ENCODE data around the gene AMHR2. TPM values are rescaled to one million over a fixed set of nuclear protein-coding genes. Genes with fewer than 3 reads are reported as not detected.
A peak's percentile ranks its signal among the peaks of the same experiment; 100 is the strongest.
"Not testable (repeated sequence)": the region's sequence is repeated elsewhere in the genome, so short reads cannot be mapped to it uniquely, and the experiment has no call there.

The AMHR2 gene
- under 1 TPM in 1 of 3 donors, not detected in 2; 0.15 TPM for total RNA-seq

GRCh38 chr12:53423597-53423996 is at the start of gene AMHR2:
AMHR2 (plus strand) TSS chr12:53423855; CDS start chr12:53423935, 80 bp downstream.
- Histone ChIP-seq H3K36me3 (no peaks in the 10 kb centered on the region), H3K27me3 (no peaks in the 10 kb centered on the region), H3K4me3 (no peak within 1 kb of the TSS), H3K4me1 (peaks cover 0 to 3% of the 10 kb centered on the region in 2 donors), H3K9me3 (no peaks in the 10 kb centered on the region), H3K27ac (no peak within 1 kb of the TSS)
- TF ChIP-seq CTCF (IDR thresholded peaks at IDR 0.05) (no peak), POLR2A (IDR thresholded peaks at IDR 0.05) (no peak), POLR2AphosphoS5 (IDR thresholded peaks at IDR 0.05) (no peak)
- intact Hi-C loops (cut with DNase I; ENCODE audit: low total_unique reads): loop anchor here (5.0 kb wide), 1 partner anchor 66 kb away; no protein-coding TSS in a partner anchor
- DNase-seq (ENCODE audit: low spot score in 2 of 2): no peak

GRCh38 chr12:53374277-53374676 is 49.4 kb upstream of the AMHR2 start:
- Histone ChIP-seq H3K4me1 (peaks cover 12 to 13% of the 10 kb centered on the region in 2 donors), H3K27ac (peak overlapping the region; percentile 59 to 64)
- H3K36me3 ChIP-seq; H3K9me3 ChIP-seq; DNase-seq (ENCODE audit: low spot score in 2 of 2); H3K27me3 ChIP-seq; intact Hi-C loops (cut with DNase I; ENCODE audit: low total_unique reads); H3K4me3 ChIP-seq: not testable (repeated sequence)

GRCh38 chr12:53376747-53377146 is 46.9 kb upstream of the AMHR2 start:
- Histone ChIP-seq H3K36me3 (no peaks in the 10 kb centered on the region), H3K4me3 (no peak overlapping the region), H3K27me3 (no peaks in the 10 kb centered on the region), H3K4me1 (peaks cover 11 to 12% of the 10 kb centered on the region in 2 donors), H3K9me3 (no peaks in the 10 kb centered on the region), H3K27ac (no peak overlapping the region)
- no peak for DNase-seq (ENCODE audit: low spot score in 2 of 2)
- intact Hi-C loops (cut with DNase I; ENCODE audit: low total_unique reads): no loop called here
- TF ChIP-seq POLR2A (IDR thresholded peaks at IDR 0.05) (no peak), POLR2AphosphoS5 (IDR thresholded peaks at IDR 0.05) (no peak), CTCF (IDR thresholded peaks at IDR 0.05) (no peak)

- Histone ChIP-seq H3K4me3 (no peak overlapping the region), H3K27me3 (no peaks in the 10 kb centered on the region), H3K27ac (peak overlapping the region; percentile 96 to 97), H3K9me3 (no peaks in the 10 kb centered on the region), H3K36me3 (no peaks in the 10 kb centered on the region), H3K4me1 (peaks cover 15 to 21% of the 10 kb centered on the region in 2 donors)
- TF ChIP-seq POLR2AphosphoS5 (IDR thresholded peaks at IDR 0.05) (no peak), POLR2A (IDR thresholded peaks at IDR 0.05) (no peak), CTCF (IDR thresholded peaks at IDR 0.05) (no peak)
- intact Hi-C loops (cut with DNase I; ENCODE audit: low total_unique reads): no loop called here
- no peak for DNase-seq (ENCODE audit: low spot score in 2 of 2)
Measured at GRCh38 chr12:53378222-53378621, 45.4 kb upstream of the AMHR2 start.

- TF ChIP-seq CTCF (IDR thresholded peaks at IDR 0.05) (peak in 1 of 3 donors; percentile 23), POLR2A (IDR thresholded peaks at IDR 0.05) (no peak)
- Histone ChIP-seq H3K36me3 (no peaks in the 10 kb centered on the region), H3K4me3 (peak overlapping the region; percentile 52 to 75 (median 72)), H3K27ac (peak overlapping the region; percentile 96 to 97), H3K9me3 (no peaks in the 10 kb centered on the region), H3K27me3 (no peaks in the 10 kb centered on the region), H3K4me1 (peaks cover 15 to 25% of the 10 kb centered on the region in 2 donors)
- intact Hi-C loops (cut with DNase I; ENCODE audit: low total_unique reads): no loop called here
- no peak for DNase-seq (ENCODE audit: low spot score in 2 of 2)
Measured at GRCh38 chr12:53378724-53379388, 44.8 kb upstream of the AMHR2 start.
